Left ventricle myocardium inferior (tissue), 1 donor: ENCODE measurements around the gene FAM3B. TPM values are rescaled to one million over a fixed set of nuclear protein-coding genes. Genes with fewer than 3 reads are reported as not detected.

Source experiments
- DNase-seq: peaks from one replicate; pipeline ENCODE4 v3.0.0-alpha.2; 2020
- H3K27ac ChIP-seq: fragments of 200-600 bp; replicated peaks from 2 replicates; pipeline ENCODE4 v1.8.0; 2021
- H3K27me3 ChIP-seq: fragments of 200-600 bp; 2 replicates; pipeline ENCODE4 v1.8.0; 2021; ENCODE audit warnings: low read depth
- H3K36me3 ChIP-seq: fragments of 200-600 bp; 2 replicates; pipeline ENCODE4 v1.8.0; 2021
- H3K4me1 ChIP-seq: fragments of 200-600 bp; 2 replicates; pipeline ENCODE4 v1.8.0; 2021
- H3K4me3 ChIP-seq: fragments of 200-600 bp; 2 replicates; pipeline ENCODE4 v1.8.0; 2021; ENCODE audit warnings: mild to moderate bottlenecking, moderate library complexity
- H3K9me3 ChIP-seq: fragments of 200-600 bp; replicated peaks from 2 replicates; pipeline ENCODE4 v1.8.0; 2021
- intact Hi-C: fragments of 100-400 bp; cut with micrococcal nuclease; formaldehyde crosslinking; loops from one replicate; pipeline ENCODE4 v1.11.0; 2022
- long read RNA-seq: library from polyadenylated mRNA; unstranded; transcript quantifications from one replicate; pipeline ENCODE4 v2.0.0, GENCODE V29; 2021
- total RNA-seq: library from RNA; stranded (reverse); fragmentation: NEBNext Ultra II Directional; extraction: Animal tissue kit (Norgen Biotek cat#: 25700); gene quantifications from one replicate; pipeline ENCODE4 v1.2.1, GENCODE V29; 2021
- TF ChIP-seq, protein P1 (sequence below): fragments of 200-600 bp; IDR thresholded peaks from 2 replicates; pipeline ENCODE4 v1.8.0; 2021; ENCODE audit warnings: antibody characterized with exemption, mild to moderate bottlenecking, borderline replicate concordance
- donor health status: DM: no; HTN: yes; CAD: no; lungs with severe emphysema.

The FAM3B gene, protein sequence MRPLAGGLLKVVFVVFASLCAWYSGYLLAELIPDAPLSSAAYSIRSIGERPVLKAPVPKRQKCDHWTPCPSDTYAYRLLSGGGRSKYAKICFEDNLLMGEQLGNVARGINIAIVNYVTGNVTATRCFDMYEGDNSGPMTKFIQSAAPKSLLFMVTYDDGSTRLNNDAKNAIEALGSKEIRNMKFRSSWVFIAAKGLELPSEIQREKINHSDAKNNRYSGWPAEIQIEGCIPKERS
- total RNA-seq, result not detected
- long read RNA-seq, result 0 reads

DNA sequence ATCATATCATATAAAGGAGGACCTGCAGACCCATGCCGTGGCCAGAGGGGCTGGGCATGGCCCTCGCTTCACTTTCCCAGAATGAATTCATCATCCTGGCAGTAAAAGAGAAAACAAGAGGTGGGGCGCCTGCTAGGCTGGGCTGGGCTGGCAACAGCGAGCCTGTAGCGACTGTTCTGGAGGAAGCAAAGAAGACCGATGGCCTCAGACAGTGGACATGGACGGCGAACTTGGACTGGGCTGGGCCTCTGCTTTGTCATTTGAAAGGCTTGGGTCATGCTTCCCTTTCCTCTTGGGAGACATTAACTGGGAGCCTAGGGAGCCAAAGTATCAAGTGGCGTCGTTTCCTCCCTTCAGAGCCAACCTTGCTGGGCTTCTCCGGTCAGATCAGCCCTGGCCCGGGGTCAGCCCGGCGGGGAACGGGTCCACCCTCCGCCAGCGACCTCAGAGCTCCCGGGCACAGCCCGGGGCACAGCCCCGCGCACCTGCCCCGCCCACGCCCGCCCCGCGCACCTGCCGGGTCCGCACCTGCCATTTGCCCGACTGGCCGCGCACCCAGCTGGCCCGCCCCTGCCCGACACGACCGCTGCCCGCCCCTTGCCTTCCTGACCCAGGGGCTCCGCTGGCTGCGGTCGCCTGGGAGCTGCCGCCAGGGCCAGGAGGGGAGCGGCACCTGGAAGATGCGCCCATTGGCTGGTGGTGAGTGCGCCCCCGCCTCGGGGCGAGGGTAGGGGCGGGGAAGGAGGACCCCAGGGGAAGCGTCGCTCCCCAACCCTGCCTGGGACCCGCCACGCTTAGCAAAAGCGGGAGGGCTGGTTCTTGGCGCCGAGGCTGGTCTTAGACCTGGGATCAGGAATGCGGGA lies at the start of gene FAM3B:
FAM3B (plus strand) TSS at position 602 of the 863 bp plus-strand sequence; CDS start at position 681, 79 bp downstream.
- Histone ChIP-seq H3K36me3 (no peaks in the 10 kb centered on the region), H3K27ac (no peak within 1 kb of the TSS), H3K4me3 (peak within 1 kb of the TSS; percentile 55), H3K4me1 (peaks cover 14% of the 10 kb centered on the region), H3K27me3 (peaks cover 76% of the 10 kb centered on the region), H3K9me3 (no peaks in the 10 kb centered on the region)
- TF ChIP-seq, protein P1, sequence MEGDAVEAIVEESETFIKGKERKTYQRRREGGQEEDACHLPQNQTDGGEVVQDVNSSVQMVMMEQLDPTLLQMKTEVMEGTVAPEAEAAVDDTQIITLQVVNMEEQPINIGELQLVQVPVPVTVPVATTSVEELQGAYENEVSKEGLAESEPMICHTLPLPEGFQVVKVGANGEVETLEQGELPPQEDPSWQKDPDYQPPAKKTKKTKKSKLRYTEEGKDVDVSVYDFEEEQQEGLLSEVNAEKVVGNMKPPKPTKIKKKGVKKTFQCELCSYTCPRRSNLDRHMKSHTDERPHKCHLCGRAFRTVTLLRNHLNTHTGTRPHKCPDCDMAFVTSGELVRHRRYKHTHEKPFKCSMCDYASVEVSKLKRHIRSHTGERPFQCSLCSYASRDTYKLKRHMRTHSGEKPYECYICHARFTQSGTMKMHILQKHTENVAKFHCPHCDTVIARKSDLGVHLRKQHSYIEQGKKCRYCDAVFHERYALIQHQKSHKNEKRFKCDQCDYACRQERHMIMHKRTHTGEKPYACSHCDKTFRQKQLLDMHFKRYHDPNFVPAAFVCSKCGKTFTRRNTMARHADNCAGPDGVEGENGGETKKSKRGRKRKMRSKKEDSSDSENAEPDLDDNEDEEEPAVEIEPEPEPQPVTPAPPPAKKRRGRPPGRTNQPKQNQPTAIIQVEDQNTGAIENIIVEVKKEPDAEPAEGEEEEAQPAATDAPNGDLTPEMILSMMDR, result no peak
- intact Hi-C loops, result no loop called here
- no peak for DNase-seq

DNA sequence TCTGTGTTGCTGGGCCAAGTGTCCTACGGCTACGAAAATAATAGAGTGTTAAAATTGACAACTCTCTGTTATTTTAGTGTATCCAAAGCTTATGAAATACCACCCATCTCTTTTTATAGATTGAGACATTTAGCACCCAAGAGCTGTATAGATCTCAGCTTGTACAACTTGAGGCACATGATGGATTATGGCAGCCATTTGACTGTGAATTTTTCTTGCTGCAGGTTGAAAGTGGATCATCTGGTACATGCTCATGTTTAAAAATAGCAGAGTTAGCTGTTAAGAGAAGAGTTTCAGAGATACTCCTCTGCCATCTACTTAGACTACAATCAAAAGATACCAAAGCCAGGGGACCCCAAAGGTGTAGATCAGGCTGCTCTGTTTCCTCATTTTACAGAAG lies 49.3 kb upstream of the FAM3B start:
- peaks cover 30% of the 10 kb centered on the region for H3K9me3 ChIP-seq
- H3K36me3 ChIP-seq, result peaks cover 28% of the 10 kb centered on the region
- no peak overlapping the region for H3K27ac ChIP-seq
- DNase-seq, result no peak
- TF ChIP-seq, protein P1, result no peak
- H3K27me3 ChIP-seq, result no peaks in the 10 kb centered on the region
- H3K4me3 ChIP-seq, result no peak overlapping the region
- intact Hi-C loops, result no loop called here
- peaks cover 8% of the 10 kb centered on the region for H3K4me1 ChIP-seq

DNA sequence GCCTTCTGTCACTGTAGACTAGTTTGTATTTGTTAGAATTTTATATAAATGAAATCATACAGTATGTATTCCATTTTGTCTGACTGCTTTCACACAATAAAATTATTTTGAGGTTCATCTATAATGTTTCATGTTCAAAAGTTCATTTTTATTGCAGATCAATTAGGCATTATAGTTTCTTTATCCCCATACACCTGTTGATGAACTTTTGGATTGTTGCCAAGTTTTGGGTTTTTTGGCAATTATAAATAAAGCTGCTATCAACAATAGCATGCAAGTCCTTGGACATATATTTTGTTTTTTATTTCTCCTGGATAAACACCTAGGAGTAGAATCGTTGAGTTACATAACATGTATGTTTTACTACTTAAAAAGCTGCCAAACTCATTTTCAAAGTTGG lies 47.1 kb upstream of the FAM3B start:
- Histone ChIP-seq H3K9me3 (peaks cover 28% of the 10 kb centered on the region), H3K36me3 (peaks cover 28% of the 10 kb centered on the region), H3K4me3 (no peak overlapping the region), H3K27ac (no peak overlapping the region), H3K4me1 (peaks cover 8% of the 10 kb centered on the region), H3K27me3 (no peaks in the 10 kb centered on the region)
- TF ChIP-seq, protein P1, result no peak
- intact Hi-C loops, result no loop called here
- no peak for DNase-seq

DNA sequence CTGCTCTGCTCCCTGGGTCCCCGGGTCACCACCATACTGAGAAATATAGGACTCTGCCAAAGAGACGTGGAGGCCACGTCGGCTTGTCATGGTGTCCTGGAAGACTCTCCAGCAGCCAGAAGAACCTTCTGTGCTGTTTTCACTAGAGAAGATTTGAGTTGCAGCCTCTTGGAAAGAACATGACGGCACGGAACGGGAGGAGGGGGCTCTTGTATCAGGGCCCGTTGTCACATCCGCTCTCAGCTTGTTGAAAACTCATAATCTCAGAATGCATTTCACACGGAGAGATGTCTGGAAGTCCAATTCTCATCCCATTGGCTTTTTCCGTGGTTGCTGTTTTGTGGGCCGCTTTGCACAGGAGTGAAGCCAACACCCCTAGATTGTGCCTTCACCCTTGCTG lies 39.4 kb upstream of the FAM3B start:
- peaks cover 28% of the 10 kb centered on the region for H3K36me3 ChIP-seq
- DNase-seq, result no peak
- intact Hi-C loops, result no loop called here
- TF ChIP-seq, protein P1, result no peak
- no peak overlapping the region for H3K27ac ChIP-seq
- peaks cover under 1% of the 10 kb centered on the region for H3K27me3 ChIP-seq
- H3K4me1 ChIP-seq, result peaks cover 5% of the 10 kb centered on the region
- no peak overlapping the region for H3K4me3 ChIP-seq
- peaks cover 12% of the 10 kb centered on the region for H3K9me3 ChIP-seq

DNA sequence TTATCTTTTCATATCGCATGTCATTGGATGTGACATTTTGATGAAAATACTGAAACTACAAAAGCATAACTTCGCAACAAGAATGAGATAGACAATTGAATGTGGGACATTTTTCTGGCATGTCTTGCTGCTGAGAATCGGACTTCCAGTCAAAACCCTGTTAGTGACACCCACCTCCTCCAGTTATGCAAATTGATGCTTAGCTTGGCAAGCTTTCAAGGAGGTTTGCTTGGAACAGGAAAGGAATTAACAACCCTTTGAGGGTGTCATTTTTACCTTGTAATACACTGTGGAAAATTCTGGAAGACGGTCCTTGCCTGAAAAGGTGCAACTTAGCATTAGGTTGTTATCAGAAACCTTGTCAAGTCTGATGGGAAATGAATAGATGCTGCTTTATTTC lies 38.8 kb upstream of the FAM3B start:
- Histone ChIP-seq H3K9me3 (peaks cover 6% of the 10 kb centered on the region), H3K4me1 (peaks cover 5% of the 10 kb centered on the region), H3K27me3 (peaks cover 7% of the 10 kb centered on the region), H3K4me3 (no peak overlapping the region), H3K36me3 (peaks cover 21% of the 10 kb centered on the region), H3K27ac (no peak overlapping the region)
- TF ChIP-seq, protein P1, result no peak
- intact Hi-C loops, result no loop called here
- DNase-seq, result no peak
